Myocyte (in vitro differentiated cells): ENCODE results near the gene PHACTR2. TPM values are rescaled to one million over a fixed set of nuclear protein-coding genes. Genes with fewer than 3 reads are reported as not detected.
"Not testable (repeated sequence)": the region's sequence is repeated elsewhere in the genome, so short reads cannot be mapped to it uniquely, and the experiment has no call there.

Experiments used
- DNase-seq: peaks from one replicate; pipeline ENCODE4 v3.0.0-alpha.2; 2012; ENCODE audit warnings: low read depth
- total RNA-seq: library from RNA; depleted of rRNA; stranded (reverse); fragments of >200 nt; gene quantifications from 2 replicates; pipeline ENCODE4 v1.2.3, GENCODE V29; 2014

Gene PHACTR2
- total RNA-seq, 1 donor from 2014 or later: 51.2 TPM

GRCh38 chr6:143806282-143807102, 128.7 kb downstream of the PHACTR2 start:
- DNase-seq: peak; percentile 51

- DNase-seq: no peak
These were observed 129.5 kb downstream of the PHACTR2 start for GRCh38 chr6:143807103-143807772.

- DNase-seq: no peak
These were observed 133.0 kb downstream of the PHACTR2 start for GRCh38 chr6:143810745-143811144.

GRCh38 chr6:143811501-143812157, 133.9 kb downstream of the PHACTR2 start:
- no peak for DNase-seq

- DNase-seq: no peak
These were observed 139.9 kb downstream of the PHACTR2 start for GRCh38 chr6:143817621-143818020.

GRCh38 chr6:143821359-143821758, 143.6 kb downstream of the PHACTR2 start:
- DNase-seq: no peak

- DNase-seq: no peak
These were observed 144.8 kb downstream of the PHACTR2 start for GRCh38 chr6:143822584-143823024.

GRCh38 chr6:143823548-143823947, 145.8 kb downstream of the PHACTR2 start:
- DNase-seq: no peak

GRCh38 chr6:143828572-143828971, 150.8 kb downstream of the PHACTR2 start:
- DNase-seq: no peak

GRCh38 chr6:143836150-143836549, 158.4 kb downstream of the PHACTR2 start:
- no peak for DNase-seq

GRCh38 chr6:143838395-143838794, 160.6 kb downstream of the PHACTR2 start:
- no peak for DNase-seq

- no peak for DNase-seq
These were observed 161.4 kb downstream of the PHACTR2 start for GRCh38 chr6:143839196-143839595.

GRCh38 chr6:143840595-143841265, 163.0 kb downstream of the PHACTR2 start:
- DNase-seq: no peak

GRCh38 chr6:143842461-143842901, 164.7 kb downstream of the PHACTR2 start:
- no peak for DNase-seq

GRCh38 chr6:143842902-143843676, 165.3 kb downstream of the PHACTR2 start, which contains the start of gene LTV1:
Gene LTV1 (plus strand): TSS chr6:143843338. CDS start chr6:143843478, 140 bp downstream.
- DNase-seq: peak; percentile 98

- peak; percentile 37 for DNase-seq
These were observed 165.9 kb downstream of the PHACTR2 start for GRCh38 chr6:143843677-143843999.

GRCh38 chr6:143844006-143844405, 166.2 kb downstream of the PHACTR2 start:
- no peak for DNase-seq

GRCh38 chr6:143845033-143845432, 167.3 kb downstream of the PHACTR2 start:
- no peak for DNase-seq

GRCh38 chr6:143851706-143852105, 173.9 kb downstream of the PHACTR2 start:
- DNase-seq: not testable (repeated sequence)

- not testable (repeated sequence) for DNase-seq
These were observed 177.3 kb downstream of the PHACTR2 start for GRCh38 chr6:143855057-143855456.

GRCh38 chr6:143856762-143857161, 179.0 kb downstream of the PHACTR2 start:
- DNase-seq: not testable (repeated sequence)
